K562 (cell line): ENCODE data around the gene NSRP1. TPM values are rescaled to one million over a fixed set of nuclear protein-coding genes. Genes with fewer than 3 reads are reported as not detected.
A peak's percentile ranks its signal among the peaks of the same experiment; 100 is the strongest.

Source experiments
- ATF7 ChIP-seq: fragments of 450-650 bp; IDR thresholded peaks from 2 replicates; pipeline ENCODE4 v1.7.1; 2014; ENCODE audit warnings: mild to moderate bottlenecking, moderate library complexity
- C11orf30 ChIP-seq: fragments of 450-650 bp; IDR thresholded peaks from 2 replicates; pipeline ENCODE4 v1.6.1; 2016; ENCODE audit warnings: low read depth, mild to moderate bottlenecking
- DPF2 ChIP-seq: fragments of 450-650 bp; IDR thresholded peaks from 2 replicates; pipeline ENCODE4 v1.6.1; 2016
- EHMT2 ChIP-seq: fragments of 450-650 bp; IDR thresholded peaks from 2 replicates; pipeline ENCODE4 v1.6.1; 2018; ENCODE audit warnings: antibody characterized with exemption
- EP400 ChIP-seq: fragments of 450-650 bp; IDR thresholded peaks from 2 replicates; pipeline ENCODE4 v1.6.1; 2017; ENCODE audit warnings: antibody characterized with exemption, mild to moderate bottlenecking, moderate library complexity
- JUN ChIP-seq, 2 experiments: sonication (generic) in 1 of 2; formaldehyde crosslinking in 1 of 2; IDR thresholded peaks; 2 replicates each; pipeline versions ENCODE4 v1.6.1 to v1.8.0; 2012 to 2022; ENCODE audit warnings: borderline replicate concordance in 2 of 2, mild to moderate bottlenecking in 2 of 2, improper control_type of control experiment in 1 of 2, low read depth in 1 of 2, low read length in 1 of 2, missing genetic modification reagents in 1 of 2
- JUND ChIP-seq, 2 experiments: IDR thresholded peaks; 2 replicates in 1 of 2; 3 replicates in 1 of 2; pipeline ENCODE4 v1.6.1; 2011; ENCODE audit warnings: borderline replicate concordance in 2 of 2, low read depth in 2 of 2, low read length in 2 of 2, improper control_type of control experiment in 1 of 2, missing biosample characterization in 1 of 2, missing genetic modification characterization in 1 of 2, missing genetic modification reagents in 1 of 2
- MAFG ChIP-seq: fragments of 450-650 bp; conservative IDR thresholded peaks from 2 replicates; pipeline ENCODE4 v1.6.1; 2016; ENCODE audit warnings: missing genetic modification characterization, missing compliant biosample characterization
- NFE2 ChIP-seq: IDR thresholded peaks from 2 replicates; pipeline ENCODE4 v1.6.1; 2014; ENCODE audit warnings: antibody characterized with exemption, low read depth
- NFRKB ChIP-seq: fragments of 450-650 bp; IDR thresholded peaks from 2 replicates; pipeline ENCODE4 v1.6.1; 2016; ENCODE audit warnings: low read depth
- NFXL1 ChIP-seq: fragments of 450-650 bp; formaldehyde crosslinking; IDR thresholded peaks from 2 replicates; pipeline ENCODE4 v1.4.0; 2021; ENCODE audit warnings: mild to moderate bottlenecking
- RAD21 ChIP-seq, 2 experiments: fragments of 250-450 bp in 1 of 2; fragments of 450-650 bp in 1 of 2; sonication (Bioruptor Pico) in 1 of 2; formaldehyde crosslinking in 1 of 2; IDR thresholded peaks in 1 of 2; conservative IDR thresholded peaks in 1 of 2; 2 replicates each; pipeline versions ENCODE4 v1.4.0 to v1.8.0; 2020 to 2022; ENCODE audit warnings: mild to moderate bottlenecking in 2 of 2, moderate library complexity in 1 of 2
- SAFB ChIP-seq: fragments of 200-400 bp; formaldehyde crosslinking; IDR thresholded peaks from 2 replicates; pipeline ENCODE4 v1.6.1; 2017; ENCODE audit warnings: low read depth, low read length, borderline replicate concordance
- SMC3 ChIP-seq: conservative IDR thresholded peaks from 2 replicates; pipeline ENCODE4 v1.6.1; 2011; ENCODE audit warnings: low read depth, low read length, improper control_type of control experiment; ENCODE audit not compliant: insufficient read depth
- TRIM24 ChIP-seq, 2 experiments: fragments of 450-650 bp; IDR thresholded peaks; 2 replicates each; pipeline ENCODE4 v1.6.1; 2016
- YY1 ChIP-seq, 3 experiments: IDR thresholded peaks; 2 replicates each; pipeline ENCODE4 v1.6.1; 2011; ENCODE audit warnings: low read length in 2 of 3, mild to moderate bottlenecking in 2 of 3, moderate library complexity in 2 of 3, borderline replicate concordance in 1 of 3, control low read depth in 1 of 3, low read depth in 1 of 3; ENCODE audit not compliant: insufficient read depth in 3 of 3, insufficient replicate concordance in 2 of 3, control insufficient read depth in 1 of 3, insufficient read length in 1 of 3; ENCODE audit errors: extremely low read depth in 1 of 3
- ZNF253 ChIP-seq: fragments of 250-450 bp; sonication (Bioruptor Pico); conservative IDR thresholded peaks from 2 replicates; pipeline ENCODE4 v1.6.1; 2021; ENCODE audit warnings: mild to moderate bottlenecking
- ZNF316 ChIP-seq: fragments of 450-650 bp; IDR thresholded peaks from 2 replicates; pipeline ENCODE4 v1.6.1; 2016
- polyA plus RNA-seq, 8 experiments: library from polyadenylated mRNA; depleted of rRNA in 4 of 8; stranded (reverse) in 5 of 8; unstranded in 3 of 8; fragments of >200 nt; fragmentation: Nextera tagmentation in 2 of 8; fragmentation: Illumina TruSeq in 1 of 8; extraction: Ambion mirVana in 2 of 8; extraction: Trizol in 1 of 8; gene quantifications; 2 replicates each; pipeline versions ENCODE4 v1.2.1 to v1.2.3, GENCODE V29; 2011 to 2014; ENCODE audit warnings: inconsistent platforms in 1 of 8, missing spikeins in 1 of 8
- total RNA-seq, 7 experiments: library from RNA; depleted of rRNA in 6 of 7; stranded (reverse); fragments of >200 nt in 6 of 7; fragmentation: Illumina TruSeq in 2 of 7; extraction: Trizol in 2 of 7; gene quantifications; 2 replicates each; pipeline versions ENCODE4 v1.2.1 to v1.2.3, GENCODE V29; 2011 to 2021; ENCODE audit warnings: low replicate concordance in 1 of 7
- TF ChIP-seq, protein P1 (sequence below): fragments of 450-650 bp; IDR thresholded peaks from 2 replicates; pipeline ENCODE4 v1.6.1; 2018; ENCODE audit not compliant: partially characterized antibody
- TF ChIP-seq, protein P2 (sequence below): sonication (generic); IDR thresholded peaks from 2 replicates; pipeline ENCODE4 v1.6.1; 2016
- TF ChIP-seq, protein P3 (sequence below), 2 experiments: fragments of 450-650 bp in 1 of 2; sonication (generic) in 1 of 2; formaldehyde crosslinking in 1 of 2; IDR thresholded peaks in 1 of 2; conservative IDR thresholded peaks in 1 of 2; 2 replicates each; pipeline versions ENCODE4 v1.6.1 to v1.8.1; 2016 to 2023; ENCODE audit warnings: mild to moderate bottlenecking in 2 of 2, moderate library complexity in 2 of 2, inconsistent platforms in 1 of 2, missing genetic modification reagents in 1 of 2

NSRP1 gene
- total and polyA plus RNA-seq, 9 of the 15 experiments (the other 6 are each of a cell fraction or from before 2014, with no cell fraction given) = 18.4 to 68.6 (median 32.7) TPM

DNA sequence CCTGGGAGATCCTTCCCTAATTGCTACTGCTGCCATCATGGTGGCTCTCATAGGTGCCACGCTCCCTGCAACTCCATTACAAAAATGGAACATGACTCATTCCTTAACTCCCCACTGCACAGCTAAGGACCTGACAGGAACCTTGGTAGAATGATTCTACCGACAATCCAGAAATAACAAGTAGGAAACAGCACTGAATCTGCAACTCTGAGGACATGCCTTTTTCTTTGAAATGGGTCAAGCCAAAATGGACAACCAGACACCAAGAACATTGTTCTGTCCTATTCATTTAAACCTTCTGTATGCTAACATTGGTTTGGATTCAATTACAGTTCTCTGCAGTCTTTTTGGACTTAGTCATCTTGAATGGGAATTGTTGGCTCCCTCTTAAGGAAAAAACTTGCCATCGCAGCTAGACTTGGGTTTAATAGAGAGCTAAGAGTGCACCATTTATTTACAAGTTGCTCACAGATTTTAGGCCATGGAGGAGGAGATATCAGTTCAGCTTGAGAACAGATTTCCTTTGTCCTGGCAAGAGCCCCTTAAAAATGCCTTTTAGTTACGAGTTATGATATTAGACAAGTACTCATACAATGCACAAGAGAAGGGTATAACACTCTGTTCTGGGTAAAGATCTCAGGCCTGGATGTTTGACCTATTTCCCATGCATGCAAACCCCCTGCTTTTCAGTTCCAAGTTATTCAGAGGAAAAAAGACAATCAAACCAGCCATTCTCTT is 20.9 kb upstream of the NSRP1 start (continued):
- peak; percentile 82 for TF ChIP-seq JUN (IDR thresholded peaks at IDR 0.05; ENCODE audit: borderline replicate concordance, low read depth, low read length)
- TF ChIP-seq JUN (CRISPR knock-in tag; IDR thresholded peaks at IDR 0.05; ENCODE audit: borderline replicate concordance) = no peak
- no peak for TF ChIP-seq SAFB
- TF ChIP-seq, protein P1, sequence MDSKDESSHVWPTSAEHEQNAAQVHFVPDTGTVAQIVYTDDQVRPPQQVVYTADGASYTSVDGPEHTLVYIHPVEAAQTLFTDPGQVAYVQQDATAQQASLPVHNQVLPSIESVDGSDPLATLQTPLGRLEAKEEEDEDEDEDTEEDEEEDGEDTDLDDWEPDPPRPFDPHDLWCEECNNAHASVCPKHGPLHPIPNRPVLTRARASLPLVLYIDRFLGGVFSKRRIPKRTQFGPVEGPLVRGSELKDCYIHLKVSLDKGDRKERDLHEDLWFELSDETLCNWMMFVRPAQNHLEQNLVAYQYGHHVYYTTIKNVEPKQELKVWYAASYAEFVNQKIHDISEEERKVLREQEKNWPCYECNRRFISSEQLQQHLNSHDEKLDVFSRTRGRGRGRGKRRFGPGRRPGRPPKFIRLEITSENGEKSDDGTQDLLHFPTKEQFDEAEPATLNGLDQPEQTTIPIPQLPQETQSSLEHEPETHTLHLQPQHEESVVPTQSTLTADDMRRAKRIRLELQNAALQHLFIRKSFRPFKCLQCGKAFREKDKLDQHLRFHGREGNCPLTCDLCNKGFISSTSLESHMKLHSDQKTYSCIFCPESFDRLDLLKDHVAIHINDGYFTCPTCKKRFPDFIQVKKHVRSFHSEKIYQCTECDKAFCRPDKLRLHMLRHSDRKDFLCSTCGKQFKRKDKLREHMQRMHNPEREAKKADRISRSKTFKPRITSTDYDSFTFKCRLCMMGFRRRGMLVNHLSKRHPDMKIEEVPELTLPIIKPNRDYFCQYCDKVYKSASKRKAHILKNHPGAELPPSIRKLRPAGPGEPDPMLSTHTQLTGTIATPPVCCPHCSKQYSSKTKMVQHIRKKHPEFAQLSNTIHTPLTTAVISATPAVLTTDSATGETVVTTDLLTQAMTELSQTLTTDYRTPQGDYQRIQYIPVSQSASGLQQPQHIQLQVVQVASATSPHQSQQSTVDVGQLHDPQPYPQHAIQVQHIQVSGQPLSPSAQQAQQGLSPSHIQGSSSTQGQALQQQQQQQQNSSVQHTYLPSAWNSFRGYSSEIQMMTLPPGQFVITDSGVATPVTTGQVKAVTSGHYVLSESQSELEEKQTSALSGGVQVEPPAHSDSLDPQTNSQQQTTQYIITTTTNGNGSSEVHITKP = peak; percentile 37
- no peak for TF ChIP-seq SMC3
- TF ChIP-seq JUND (IDR thresholded peaks at IDR 0.05; ENCODE audit: borderline replicate concordance, low read depth, low read length) = peak; percentile 81
- peak; percentile 92; the same call in 2 of the 3 replicates for TF ChIP-seq JUND (tag; IDR thresholded peaks at IDR 0.05; ENCODE audit: borderline replicate concordance, low read depth, low read length)
- 0 out of 2 replicates have a peak, but pooled peaks have one; percentile 35 for TF ChIP-seq MAFG (tag)
- TF ChIP-seq, protein P2, sequence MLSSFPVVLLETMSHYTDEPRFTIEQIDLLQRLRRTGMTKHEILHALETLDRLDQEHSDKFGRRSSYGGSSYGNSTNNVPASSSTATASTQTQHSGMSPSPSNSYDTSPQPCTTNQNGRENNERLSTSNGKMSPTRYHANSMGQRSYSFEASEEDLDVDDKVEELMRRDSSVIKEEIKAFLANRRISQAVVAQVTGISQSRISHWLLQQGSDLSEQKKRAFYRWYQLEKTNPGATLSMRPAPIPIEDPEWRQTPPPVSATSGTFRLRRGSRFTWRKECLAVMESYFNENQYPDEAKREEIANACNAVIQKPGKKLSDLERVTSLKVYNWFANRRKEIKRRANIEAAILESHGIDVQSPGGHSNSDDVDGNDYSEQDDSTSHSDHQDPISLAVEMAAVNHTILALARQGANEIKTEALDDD = peak; percentile 64
- TF ChIP-seq NFE2 = peak; percentile 70
- 0 out of 2 replicates have a peak, but pooled peaks have one; percentile 32 for TF ChIP-seq EP400
- TF ChIP-seq NFRKB = 0 out of 2 replicates have a peak, but pooled peaks have one; percentile 59
- 0 out of 4 replicates have a peak, but pooled peaks of 1 of the 2 experiments have one; percentile 18 for TF ChIP-seq TRIM24 (IDR thresholded peaks at IDR 0.05)
- peak; percentile 12 to 46; a peak in 2 of 4 replicates for TF ChIP-seq RAD21 (CRISPR knock-in tag; conservative IDR thresholded peaks at IDR 0.05 in 1 of 2, IDR thresholded peaks at IDR 0.05 in 1 of 2)
- peak; percentile 53; the same call in 1 of the 2 replicates for TF ChIP-seq C11orf30
- no peak for TF ChIP-seq ZNF253 (CRISPR knock-in tag)
- TF ChIP-seq EHMT2 = peak; percentile 24; the same call in 1 of the 2 replicates
- peak; percentile 55 for TF ChIP-seq ATF7
- peak; percentile 26; the same call in 1 of the 2 replicates for TF ChIP-seq ZNF316
- peak; percentile 58 for TF ChIP-seq DPF2
- TF ChIP-seq, protein P3, sequence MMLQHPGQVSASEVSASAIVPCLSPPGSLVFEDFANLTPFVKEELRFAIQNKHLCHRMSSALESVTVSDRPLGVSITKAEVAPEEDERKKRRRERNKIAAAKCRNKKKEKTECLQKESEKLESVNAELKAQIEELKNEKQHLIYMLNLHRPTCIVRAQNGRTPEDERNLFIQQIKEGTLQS (IDR thresholded peaks at IDR 0.05) = peak; percentile 94
- TF ChIP-seq, protein P3 (CRISPR knock-in tag; conservative IDR thresholded peaks at IDR 0.05) = peak; percentile 89
- no peak for TF ChIP-seq NFXL1 (CRISPR knock-in tag)
- peak in 1 of 3 experiments; percentile 70 for TF ChIP-seq YY1 (IDR thresholded peaks at IDR 0.05; ENCODE audit: borderline replicate concordance in 1 of 3, control insufficient read depth in 1 of 3, extremely low read depth in 1 of 3, insufficient read depth in 3 of 3, insufficient read length in 1 of 3, insufficient replicate concordance in 2 of 3, low read depth in 1 of 3, low read length in 2 of 3)
